Caco-2 (cell line): ENCODE data around the gene TMEM176A. TPM values are rescaled to one million over a fixed set of nuclear protein-coding genes. Genes with fewer than 3 reads are reported as not detected.
"Not testable (repeated sequence)": the region's sequence is repeated elsewhere in the genome, so short reads cannot be mapped to it uniquely, and the experiment has no call there.

Experiments used
- BruUV-seq: library from RNA; stranded (reverse); fragments of 400-500 nt; replicated peaks from 2 replicates; lab custom pipeline; 2021; lab: Mats Ljungman, UMichigan
- CTCF ChIA-PET: fragments of 300-600 bp; sonication (Branson Sonifier 250); formaldehyde crosslinking; loops from one replicate; lab custom pipeline; 2022; ENCODE audit warnings: antibody characterized with exemption; lab: Charles Lee
- POLR2A ChIA-PET: fragments of 300-600 bp; sonication (Branson Sonifier 250); formaldehyde crosslinking; loops from one replicate; lab custom pipeline; 2022; ENCODE audit warnings: antibody characterized with exemption; lab: Charles Lee
- DNase-seq, 2 experiments: peaks; one replicate each; pipeline versions ENCODE4 v3.0.0 to v3.0.0-alpha.2; 2020 to 2022
- H3K27me3 ChIP-seq: replicated peaks from 2 replicates; pipeline ENCODE4 v1.6.0; 2011; ENCODE audit warnings: low read length; ENCODE audit not compliant: control insufficient read depth, insufficient read depth
- H3K36me3 ChIP-seq: 2 replicates; pipeline ENCODE4 v1.5.1; 2011; ENCODE audit warnings: low read length; ENCODE audit not compliant: control insufficient read depth, insufficient read depth
- H3K4me1 ChIP-seq: fragments of 250-450 bp; sonication (Bioruptor Pico); 2 replicates; pipeline ENCODE4 v1.5.1; 2020; ENCODE audit warnings: mild to moderate bottlenecking
- H3K4me3 ChIP-seq: 2 replicates; pipeline ENCODE4 v1.5.1; 2011; ENCODE audit warnings: low read depth, mild to moderate bottlenecking, control low read depth, low read length
- H3K9me3 ChIP-seq: fragments of 250-450 bp; sonication (Bioruptor Pico); 2 replicates; pipeline ENCODE4 v1.5.1; 2020; ENCODE audit warnings: mild to moderate bottlenecking, moderate library complexity
- H3K27ac Mint-ChIP-seq: one replicate; pipeline ENCODE4 v1.8.0; 2022; ENCODE audit warnings: mixed read lengths; ENCODE audit not compliant: unreplicated experiment
- H3K27me3 Mint-ChIP-seq: one replicate; pipeline ENCODE4 v1.8.0; 2022; ENCODE audit warnings: mixed read lengths; ENCODE audit not compliant: insufficient read depth, unreplicated experiment
- H3K36me3 Mint-ChIP-seq: one replicate; pipeline ENCODE4 v1.8.0; 2022; ENCODE audit warnings: mild to moderate bottlenecking, mixed read lengths; ENCODE audit not compliant: insufficient read depth, unreplicated experiment
- H3K4me1 Mint-ChIP-seq: one replicate; pipeline ENCODE4 v1.8.0; 2022; ENCODE audit warnings: low read depth, mixed read lengths; ENCODE audit not compliant: unreplicated experiment
- H3K4me3 Mint-ChIP-seq: one replicate; pipeline ENCODE4 v1.8.0; 2022; ENCODE audit warnings: mild to moderate bottlenecking, moderate library complexity, mixed read lengths; ENCODE audit not compliant: unreplicated experiment
- H3K9me3 Mint-ChIP-seq: one replicate; pipeline ENCODE4 v1.8.0; 2022; ENCODE audit warnings: mixed read lengths; ENCODE audit not compliant: unreplicated experiment
- intact Hi-C: fragments of 100-400 bp; cut with micrococcal nuclease; formaldehyde crosslinking; loops from one replicate; pipeline ENCODE4 v1.10.0; 2022; ENCODE audit not compliant: unreplicated experiment
- total RNA-seq: library from RNA; stranded (reverse); gene quantifications from 2 replicates; pipeline ENCODE4 v1.2.3, GENCODE V29; 2022
- TF ChIP-seq, protein P1 (sequence below), 2 experiments: fragments of 200-600 bp in 1 of 2; IDR thresholded peaks; 1 replicate in 1 of 2; 2 replicates in 1 of 2; pipeline versions ENCODE4 v1.5.1 to v1.8.0; 2011 to 2022; ENCODE audit warnings: antibody characterized with exemption in 1 of 2, control low read depth in 1 of 2, inconsistent platforms in 1 of 2, low read depth in 1 of 2, low read length in 1 of 2, mild to moderate bottlenecking in 1 of 2, moderate library complexity in 1 of 2; ENCODE audit not compliant: insufficient read depth in 1 of 2, severe bottlenecking in 1 of 2, unreplicated experiment in 1 of 2

Gene TMEM176A
- total RNA-seq, 1 experiment from 2014 or later: 49.6 TPM

DNA sequence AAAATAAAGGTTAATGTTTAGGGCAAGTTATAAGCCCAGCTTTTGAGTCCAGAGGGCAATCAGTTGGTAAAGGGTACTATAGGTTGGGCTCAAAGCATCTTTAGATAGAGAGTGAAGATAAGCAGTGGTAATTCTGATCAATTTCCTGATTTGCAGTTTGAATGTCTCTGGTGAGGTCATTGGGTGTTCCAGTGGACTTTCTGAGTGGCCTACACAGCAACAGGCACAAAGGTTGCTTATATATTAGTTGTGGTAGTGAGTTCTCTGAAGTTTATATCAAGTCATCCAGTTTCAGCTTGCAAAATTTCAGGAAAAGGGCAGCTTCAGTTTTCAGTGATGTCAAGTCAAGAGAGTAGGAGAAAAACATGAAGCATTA is 34.2 kb upstream of the TMEM176A start:
- no peaks in the 10 kb centered on the region for H3K4me1 ChIP-seq
- Mint-ChIP-seq H3K4me1 (no peaks in the 10 kb centered on the region), H3K4me3 (no peak overlapping the region), H3K27me3 (peaks cover 5% of the 10 kb centered on the region), H3K36me3 (no peaks in the 10 kb centered on the region), H3K9me3 (no peaks in the 10 kb centered on the region), H3K27ac (no peak overlapping the region)
- intact Hi-C loops: no loop called here
- no peaks in the 10 kb centered on the region for H3K27me3 ChIP-seq
- no peaks in the 10 kb centered on the region for H3K9me3 ChIP-seq
- no peak overlapping the region for H3K4me3 ChIP-seq
- DNase-seq: no peak
- H3K36me3 ChIP-seq: no peaks in the 10 kb centered on the region
- ChIA-PET CTCF (no interaction called here), POLR2A (no interaction called here)
- no TSS peak for BruUV-seq
- TF ChIP-seq, protein P1, sequence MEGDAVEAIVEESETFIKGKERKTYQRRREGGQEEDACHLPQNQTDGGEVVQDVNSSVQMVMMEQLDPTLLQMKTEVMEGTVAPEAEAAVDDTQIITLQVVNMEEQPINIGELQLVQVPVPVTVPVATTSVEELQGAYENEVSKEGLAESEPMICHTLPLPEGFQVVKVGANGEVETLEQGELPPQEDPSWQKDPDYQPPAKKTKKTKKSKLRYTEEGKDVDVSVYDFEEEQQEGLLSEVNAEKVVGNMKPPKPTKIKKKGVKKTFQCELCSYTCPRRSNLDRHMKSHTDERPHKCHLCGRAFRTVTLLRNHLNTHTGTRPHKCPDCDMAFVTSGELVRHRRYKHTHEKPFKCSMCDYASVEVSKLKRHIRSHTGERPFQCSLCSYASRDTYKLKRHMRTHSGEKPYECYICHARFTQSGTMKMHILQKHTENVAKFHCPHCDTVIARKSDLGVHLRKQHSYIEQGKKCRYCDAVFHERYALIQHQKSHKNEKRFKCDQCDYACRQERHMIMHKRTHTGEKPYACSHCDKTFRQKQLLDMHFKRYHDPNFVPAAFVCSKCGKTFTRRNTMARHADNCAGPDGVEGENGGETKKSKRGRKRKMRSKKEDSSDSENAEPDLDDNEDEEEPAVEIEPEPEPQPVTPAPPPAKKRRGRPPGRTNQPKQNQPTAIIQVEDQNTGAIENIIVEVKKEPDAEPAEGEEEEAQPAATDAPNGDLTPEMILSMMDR (IDR thresholded peaks at IDR 0.05; ENCODE audit: insufficient read depth in 1 of 2, low read depth in 1 of 2, low read length in 1 of 2, severe bottlenecking in 1 of 2, unreplicated experiment in 1 of 2): no peak

DNA sequence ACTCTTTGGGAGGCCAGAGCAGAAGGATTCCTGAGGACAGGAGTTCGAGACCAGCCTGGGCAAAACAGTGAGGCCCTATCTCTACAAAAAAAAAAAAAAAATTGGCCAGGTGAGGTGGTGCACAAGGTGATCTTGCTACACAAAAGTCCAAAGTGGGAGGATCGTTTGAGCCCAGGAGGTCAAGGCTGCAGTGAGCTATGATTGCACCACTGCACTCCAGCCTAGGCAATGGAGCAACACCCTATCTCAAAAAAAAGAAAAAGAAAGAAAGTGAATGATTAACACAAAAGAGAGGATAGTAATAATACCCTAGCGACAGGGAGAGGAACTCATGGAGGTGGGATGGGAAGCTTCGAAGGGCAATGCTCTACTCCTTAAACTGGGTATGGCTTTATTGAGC is 30.8 kb upstream of the TMEM176A start:
- Mint-ChIP-seq H3K4me1 (no peaks in the 10 kb centered on the region), H3K4me3 (no peak overlapping the region), H3K36me3 (no peaks in the 10 kb centered on the region), H3K9me3 (no peaks in the 10 kb centered on the region), H3K27ac (no peak overlapping the region), H3K27me3 (peaks cover 5% of the 10 kb centered on the region)
- Histone ChIP-seq H3K4me3 (no peak overlapping the region), H3K4me1 (no peaks in the 10 kb centered on the region), H3K9me3 (peaks cover 4% of the 10 kb centered on the region; the same call in 1 of the 2 replicates), H3K27me3 (no peaks in the 10 kb centered on the region), H3K36me3 (no peaks in the 10 kb centered on the region)
- intact Hi-C loops: no loop called here
- ChIA-PET CTCF (interaction anchor here (0.6 kb wide), 1 partner anchor 106 kb away, joined by 3 read pairs; no protein-coding TSS in a partner anchor), POLR2A (no interaction called here)
- TF ChIP-seq, protein P1 (IDR thresholded peaks at IDR 0.05; ENCODE audit: insufficient read depth in 1 of 2, low read depth in 1 of 2, low read length in 1 of 2, severe bottlenecking in 1 of 2, unreplicated experiment in 1 of 2): no peak
- BruUV-seq: no TSS peak
- DNase-seq: no peak

DNA sequence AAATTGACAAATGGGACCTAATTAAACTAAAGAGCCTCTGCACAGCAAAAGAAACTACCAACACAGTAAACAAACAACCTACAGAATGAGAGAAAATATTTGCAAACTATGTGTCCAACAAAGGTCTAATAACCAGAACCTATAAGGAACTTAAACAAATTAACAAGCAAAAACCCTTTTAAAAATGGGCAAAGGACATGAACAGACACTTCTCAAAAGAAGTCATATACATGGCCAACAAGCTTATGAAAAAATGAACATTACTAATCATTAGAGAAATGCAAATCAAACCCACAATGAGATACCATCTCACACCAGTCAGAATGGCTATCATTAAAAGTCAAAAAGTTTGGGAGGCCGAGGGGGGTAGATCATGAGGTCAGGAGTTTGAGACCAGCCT is 26.4 kb upstream of the TMEM176A start:
- H3K27ac Mint-ChIP-seq, BruUV-seq, H3K4me1 ChIP-seq, intact Hi-C loops, H3K9me3 ChIP-seq, H3K9me3 Mint-ChIP-seq, H3K36me3 ChIP-seq, DNase-seq, H3K36me3 Mint-ChIP-seq, POLR2A ChIA-PET, H3K4me3 Mint-ChIP-seq, H3K27me3 ChIP-seq, H3K27me3 Mint-ChIP-seq, CTCF ChIA-PET, H3K4me3 ChIP-seq, H3K4me1 Mint-ChIP-seq: not testable (repeated sequence)
